GM15510 (cell line): ENCODE data around the gene KCNQ1.

ENCODE experiments used
- POLR2A ChIP-seq: IDR thresholded peaks from 3 replicates; pipeline ENCODE4 v1.6.1; 2011; ENCODE audit warnings: borderline replicate concordance; ENCODE audit not compliant: insufficient read length; ENCODE audit errors: extremely low read depth

Gene KCNQ1

DNA sequence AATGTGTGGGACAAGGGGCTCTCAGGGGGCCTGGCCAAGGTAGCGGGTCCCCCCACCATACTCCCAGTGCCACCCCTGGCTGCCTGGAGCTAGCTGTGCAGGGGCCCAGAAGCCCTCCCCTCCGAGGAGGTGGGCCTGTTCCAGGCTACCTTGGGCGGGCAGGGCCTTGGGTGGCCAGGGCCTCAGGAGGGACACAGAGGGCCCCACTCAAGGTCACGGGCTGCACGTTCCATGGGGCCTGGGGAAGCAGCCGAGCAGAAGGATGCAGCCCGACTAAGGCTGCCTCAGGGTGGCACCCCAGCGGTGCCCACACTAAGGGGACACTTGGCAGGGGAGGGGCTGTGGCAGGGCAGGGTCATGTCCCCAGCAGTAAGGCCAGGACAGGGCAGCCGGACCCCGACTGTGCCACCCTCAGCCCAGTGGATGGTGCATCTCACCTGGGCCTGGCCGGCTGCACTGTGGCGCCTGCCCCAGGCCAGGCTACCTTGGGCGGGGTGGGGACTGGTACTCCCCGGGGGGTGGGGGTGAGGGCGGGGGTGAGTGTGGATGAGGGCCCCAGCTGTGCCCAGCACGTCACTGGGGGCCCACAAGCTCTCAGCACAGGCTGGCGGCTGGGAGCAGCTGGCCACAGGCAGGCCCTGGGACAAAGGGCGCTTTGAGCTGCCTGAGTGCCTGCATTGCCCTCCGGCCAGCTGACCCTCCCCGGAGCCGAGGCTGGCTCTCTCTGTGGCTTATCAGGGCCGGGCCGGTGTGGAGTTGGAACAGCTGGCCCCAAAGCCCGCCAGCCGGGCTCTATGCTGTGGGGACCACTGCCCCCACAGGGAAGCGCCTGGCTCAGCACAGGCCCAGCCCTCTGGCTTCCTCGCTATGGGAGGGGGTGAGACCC is 117.1 kb downstream of the KCNQ1 start:
- no peak for TF ChIP-seq POLR2A

- TF ChIP-seq POLR2A: no peak
These were observed 118.0 kb downstream of the KCNQ1 start for GRCh38 chr11:2562890-2563212.

DNA sequence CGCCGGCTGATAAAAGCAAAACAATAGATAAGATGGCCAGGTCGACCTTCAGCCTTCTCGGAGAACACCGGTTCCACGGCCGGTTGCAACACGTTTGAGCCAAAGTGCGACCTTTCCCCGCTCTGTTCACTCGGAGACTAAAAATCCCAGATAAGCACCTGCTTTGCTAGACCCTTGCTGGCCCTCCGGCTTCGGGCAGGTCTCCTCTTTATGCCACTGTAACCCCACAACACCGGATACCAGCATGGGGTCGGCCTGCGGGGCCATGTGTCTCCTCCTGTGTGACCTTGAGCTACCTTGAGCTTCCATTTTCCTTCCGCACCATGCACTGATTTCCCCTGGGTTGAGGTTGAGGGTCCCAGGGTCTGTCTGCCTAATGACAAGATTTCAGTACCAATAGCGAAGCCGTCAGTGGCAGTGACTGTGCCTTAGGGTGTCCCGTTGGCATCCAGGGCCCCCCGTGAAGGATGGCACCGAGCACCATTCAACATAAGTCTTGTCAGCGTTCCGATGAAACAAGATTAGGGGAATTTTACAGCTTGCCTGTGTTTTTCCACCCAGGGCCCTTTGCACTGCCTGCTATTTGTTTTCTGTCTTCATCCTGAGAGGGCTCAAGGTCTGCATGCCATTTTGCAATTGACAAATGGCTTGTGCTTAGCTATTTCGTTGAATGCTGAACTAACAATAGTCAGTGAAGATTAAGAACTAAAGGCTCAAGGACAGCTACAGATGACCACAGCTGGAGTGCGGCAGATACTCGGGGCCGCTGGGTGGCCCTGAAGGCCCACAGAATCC is 118.6 kb downstream of the KCNQ1 start:
- TF ChIP-seq POLR2A: no peak

DNA sequence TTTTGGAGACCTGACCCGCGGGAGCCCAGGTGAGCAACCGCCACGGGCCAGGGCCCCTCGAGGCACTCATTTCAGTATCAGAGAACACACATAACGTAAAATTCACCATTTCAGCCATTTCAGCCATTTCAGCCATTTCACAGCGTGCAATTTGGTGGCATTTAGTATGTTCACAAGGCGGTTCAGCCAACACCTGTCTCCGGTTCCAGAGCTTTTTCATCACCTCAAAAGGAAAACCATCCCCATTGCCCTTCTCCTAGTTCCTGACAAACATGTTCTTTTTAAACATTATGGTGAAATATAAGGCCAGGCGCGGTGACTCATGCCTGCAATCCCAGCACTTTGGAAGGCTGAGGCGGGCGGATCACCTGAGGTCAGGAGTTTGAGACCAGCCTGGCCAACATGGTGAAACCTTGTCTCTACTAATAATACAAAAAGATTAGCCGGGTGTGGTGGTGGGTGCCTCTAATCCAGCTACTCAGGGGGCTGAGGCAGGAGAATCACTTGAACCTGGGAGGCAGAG is 119.3 kb downstream of the KCNQ1 start:
- TF ChIP-seq POLR2A: no peak

DNA sequence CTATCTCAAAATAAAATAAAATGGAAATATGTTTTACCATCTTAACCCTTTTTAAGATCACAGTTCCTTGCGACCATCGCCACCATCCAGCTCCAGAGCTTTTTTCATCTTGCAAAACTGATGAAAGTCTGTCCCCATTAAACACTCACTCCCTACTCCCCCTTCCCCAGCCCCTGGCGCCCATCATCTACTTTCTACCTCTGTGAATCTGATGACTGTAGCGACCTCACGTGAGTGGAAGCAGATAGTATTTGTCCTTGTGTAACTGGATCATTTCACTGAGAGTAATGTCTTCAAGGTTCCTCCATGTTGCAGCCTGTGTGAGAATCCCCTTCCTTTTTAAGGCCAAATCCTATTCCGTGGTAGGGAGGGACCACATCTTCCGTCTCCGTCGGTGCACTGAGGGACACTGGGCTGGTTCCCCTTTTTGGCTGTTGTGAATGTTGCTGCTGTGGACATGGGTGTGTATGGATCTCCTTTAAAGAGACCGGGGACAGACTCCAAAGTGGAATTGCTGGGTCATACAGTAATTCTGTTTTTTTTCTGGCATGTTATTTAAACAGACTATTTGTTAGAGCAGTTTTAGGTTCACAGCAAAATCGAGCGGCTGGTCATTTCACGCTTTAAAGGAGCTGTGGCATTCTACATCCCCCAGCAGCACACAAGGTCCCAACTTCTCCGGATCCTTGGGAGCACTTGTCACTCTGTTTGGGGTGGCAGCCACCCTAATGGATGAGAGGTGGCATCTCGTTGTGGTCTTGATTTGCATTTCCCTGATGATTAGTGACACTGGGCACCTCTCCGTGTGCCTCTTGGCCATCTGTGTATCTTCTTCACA is 120.0 kb downstream of the KCNQ1 start:
- TF ChIP-seq POLR2A: no peak

GRCh38 chr11:2565447-2566222 is 120.8 kb downstream of the KCNQ1 start:
- no peak for TF ChIP-seq POLR2A

DNA sequence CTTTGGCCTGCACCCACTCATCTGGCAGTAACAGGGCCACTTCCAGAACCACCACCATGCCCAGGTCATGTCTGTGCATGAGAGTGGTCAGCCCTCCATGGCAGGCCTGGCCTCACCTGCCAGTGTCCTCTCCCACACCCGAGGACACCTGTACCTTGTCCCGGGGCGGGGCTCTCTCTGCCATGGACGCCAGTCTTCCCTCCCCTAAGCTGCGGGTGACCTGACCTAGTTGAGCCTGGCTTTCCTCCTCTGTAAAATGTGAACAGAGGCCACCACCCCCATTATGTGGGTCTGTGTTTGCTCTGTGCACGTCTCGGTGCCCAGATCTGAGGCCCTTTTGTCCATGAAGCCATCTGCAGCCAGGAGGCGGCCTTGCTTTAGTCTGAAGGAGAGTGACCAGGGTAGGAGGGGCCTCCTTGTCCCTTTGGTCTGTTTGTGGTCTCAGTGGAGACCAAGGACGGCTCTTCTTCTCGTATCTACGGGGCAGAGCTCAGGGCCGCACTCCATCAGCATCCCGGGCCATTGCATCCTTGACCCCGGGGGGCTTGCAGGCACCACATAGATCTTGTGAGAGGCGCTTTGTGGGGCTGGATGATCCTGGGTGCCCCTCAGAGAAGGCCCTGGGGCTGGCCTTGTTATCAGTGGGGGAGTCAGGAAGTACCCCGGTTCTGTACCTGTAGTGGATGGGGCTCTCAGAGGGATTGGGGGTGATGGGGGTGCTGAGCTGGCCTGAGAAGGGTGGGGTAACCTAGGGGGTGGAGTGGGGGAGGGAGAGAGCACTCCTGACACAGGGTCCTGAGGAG is 121.6 kb downstream of the KCNQ1 start:
- no peak for TF ChIP-seq POLR2A

DNA sequence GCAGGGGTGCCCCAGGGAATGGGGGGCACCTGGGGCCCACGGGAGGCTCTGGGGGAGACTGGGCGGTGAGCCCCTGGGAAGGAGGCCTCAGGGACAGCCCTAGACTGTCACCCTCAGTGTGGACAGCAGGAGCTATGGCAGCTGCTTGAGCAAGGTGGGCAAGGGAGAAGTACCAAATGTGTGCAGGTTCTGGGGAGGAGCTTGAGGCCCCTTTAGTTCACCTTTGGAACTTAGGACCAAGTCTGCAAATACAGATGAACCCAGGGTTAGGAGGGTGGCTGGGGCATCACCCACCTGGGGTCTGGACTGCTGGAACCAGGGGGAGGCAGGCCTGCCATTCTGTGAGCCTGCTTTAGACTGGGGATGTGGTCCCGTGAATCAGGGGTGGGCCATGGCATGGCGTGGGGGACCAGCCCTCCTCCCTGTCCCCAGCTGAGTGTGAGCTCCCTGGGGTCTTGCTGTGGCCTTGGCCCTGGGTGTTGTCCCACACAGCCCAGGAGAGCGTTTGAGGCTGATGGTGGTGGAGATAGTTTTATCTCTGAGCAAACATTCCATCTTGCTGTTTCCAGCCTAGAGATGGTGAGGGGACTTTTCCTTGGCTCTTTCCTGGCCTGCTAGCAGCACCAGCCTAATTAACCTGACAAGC is 122.3 kb downstream of the KCNQ1 start:
- TF ChIP-seq POLR2A: no peak

- TF ChIP-seq POLR2A: no peak
These were observed 124.5 kb downstream of the KCNQ1 start for GRCh38 chr11:2569321-2569721.

DNA sequence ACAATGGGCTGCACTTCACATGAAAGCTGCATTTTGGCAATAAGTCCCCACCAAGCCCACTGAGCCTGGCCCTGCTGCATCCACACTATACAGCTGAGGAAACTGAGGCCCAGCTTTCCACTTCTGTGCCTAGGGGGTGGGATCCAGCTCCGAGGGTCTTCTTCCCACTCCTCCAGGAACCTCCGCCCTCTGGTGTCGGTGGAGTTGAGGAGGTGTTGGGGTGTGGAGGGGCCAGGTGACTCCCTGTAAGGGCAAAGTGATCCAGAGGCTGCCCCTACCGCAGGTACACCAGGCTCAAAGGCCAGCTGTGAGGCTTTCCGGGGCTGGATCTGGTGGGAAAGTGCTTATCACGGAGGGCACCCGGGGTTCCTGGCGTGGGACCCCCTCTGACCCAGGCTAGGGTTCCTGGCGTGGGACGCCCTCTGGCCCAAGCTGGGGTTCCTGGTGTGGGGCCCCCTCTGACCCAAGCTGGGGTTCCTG is 125.0 kb downstream of the KCNQ1 start:
- no peak for TF ChIP-seq POLR2A

DNA sequence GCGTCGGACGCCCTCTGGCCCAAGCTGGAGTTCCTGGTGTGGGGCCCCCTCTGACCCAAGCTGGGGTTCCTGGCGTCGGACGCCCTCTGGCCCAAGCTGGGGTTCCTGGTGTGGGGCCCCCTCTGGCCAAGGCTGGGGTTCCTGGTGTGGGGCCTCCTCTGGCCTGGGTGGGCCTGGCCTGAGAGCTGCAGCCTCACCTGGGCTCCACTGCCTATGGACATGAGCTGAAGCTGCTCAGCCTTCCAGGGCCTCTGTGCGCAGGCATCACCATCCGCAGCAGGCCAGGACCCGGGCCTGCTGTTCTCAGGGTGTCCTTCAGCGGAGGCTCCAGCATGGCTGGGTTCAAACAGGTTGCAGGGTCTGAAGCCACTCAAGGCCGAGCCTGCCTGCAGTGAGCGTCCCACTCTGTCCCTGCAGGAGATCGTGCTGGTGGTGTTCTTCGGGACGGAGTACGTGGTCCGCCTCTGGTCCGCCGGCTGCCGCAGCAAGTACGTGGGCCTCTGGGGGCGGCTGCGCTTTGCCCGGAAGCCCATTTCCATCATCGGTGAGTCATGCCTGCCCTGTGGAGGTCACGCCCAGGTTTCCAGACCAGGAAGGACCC is 125.5 kb downstream of the KCNQ1 start:
- TF ChIP-seq POLR2A: no peak

GRCh38 chr11:2570841-2571597 is 126.2 kb downstream of the KCNQ1 start:
- no peak for TF ChIP-seq POLR2A

- no peak for TF ChIP-seq POLR2A
These were observed 126.9 kb downstream of the KCNQ1 start for GRCh38 chr11:2571598-2572281.
